NCI-H1048 (cell line): ENCODE results near the gene PRRG3.
"Not testable (repeated sequence)": the region's sequence is repeated elsewhere in the genome, so short reads cannot be mapped to it uniquely, and the experiment has no call there.

Experiments
- DNase-seq: peaks from one replicate; lab custom pipeline; 2025; lab: John Stamatoyannopoulos, UW

Gene PRRG3

DNA sequence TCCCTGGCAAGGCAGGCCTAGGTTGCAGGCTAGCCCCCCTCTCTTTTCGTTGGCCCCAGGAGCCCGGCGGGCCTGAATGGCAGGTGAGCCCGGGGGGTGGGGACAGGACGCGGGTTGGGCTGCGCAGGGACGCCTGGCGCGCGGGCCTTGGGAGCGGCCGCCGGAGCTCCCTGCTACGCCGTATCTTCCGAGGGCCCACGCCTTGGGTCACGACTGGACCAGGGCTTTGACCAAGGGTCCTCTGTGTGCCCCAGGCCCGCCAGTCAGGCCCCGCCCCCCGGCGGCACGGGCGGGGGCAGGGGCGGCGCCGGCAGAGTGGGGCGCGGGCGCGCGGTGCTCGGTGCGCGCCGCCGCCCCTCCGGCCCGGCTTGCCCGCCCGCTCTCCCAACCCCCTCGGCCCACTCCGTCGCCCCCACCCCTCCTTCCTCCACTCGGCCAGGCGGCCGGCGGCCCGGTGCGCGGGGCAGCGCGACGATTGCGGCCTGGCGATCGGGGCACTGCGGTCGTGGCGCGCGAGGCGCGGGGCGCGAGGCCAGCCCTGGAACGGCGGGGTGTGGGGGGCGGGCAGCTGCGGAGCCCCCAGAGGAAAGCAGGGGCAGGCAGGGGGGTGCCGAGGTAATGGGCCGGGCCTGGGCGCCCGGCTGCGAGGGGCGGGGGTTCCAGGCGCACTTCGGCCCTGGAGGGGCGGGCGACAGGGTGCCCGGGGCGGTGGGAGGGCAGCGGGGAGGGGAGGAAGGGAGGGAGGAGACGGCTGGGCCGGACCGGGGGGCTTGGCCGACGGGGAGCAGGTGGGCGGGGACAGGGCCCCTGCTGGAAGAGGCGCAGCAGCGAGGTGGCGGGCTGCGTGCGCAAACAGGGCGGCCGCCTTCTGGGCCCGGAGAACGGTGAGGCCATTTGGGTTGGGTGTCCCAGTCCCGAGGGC is at the start of gene PRRG3:
PRRG3 (plus strand) TSS at position 798 of the 922 bp plus-strand sequence. CDS start 3,357 bp downstream, outside the sequence.
- DNase-seq: no peak

DNA sequence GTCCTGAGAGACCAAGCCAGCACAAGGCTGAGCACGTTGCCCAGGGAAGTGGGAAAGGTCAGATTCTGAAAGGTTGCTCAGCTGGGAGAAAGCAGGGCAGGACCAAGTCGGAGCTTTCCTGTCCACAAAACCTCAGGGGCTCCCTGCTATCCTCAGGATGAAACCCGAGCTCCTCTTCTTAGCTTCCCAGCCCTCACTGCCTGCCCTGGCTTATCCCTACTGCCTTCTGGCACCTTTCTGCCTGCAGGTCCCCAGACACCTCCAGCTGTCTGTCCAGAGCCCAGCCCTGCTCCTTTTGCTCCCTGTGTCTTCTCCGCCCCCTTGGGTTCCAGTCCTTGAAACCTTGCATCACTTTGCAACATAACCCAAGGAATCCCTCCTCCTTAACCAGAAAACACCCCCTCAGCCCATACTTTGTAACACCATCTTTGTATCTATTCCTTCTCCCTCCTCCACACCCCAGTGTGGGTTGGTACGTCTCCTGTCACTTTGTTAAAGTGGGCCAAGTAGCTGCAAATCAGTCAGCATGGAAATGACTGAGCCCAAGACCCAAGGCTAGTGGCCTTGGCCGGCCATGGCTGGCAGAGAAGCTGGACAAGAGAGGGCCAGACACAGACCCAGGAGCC is 20.0 kb upstream of the PRRG3 start:
- no peak for DNase-seq

DNA sequence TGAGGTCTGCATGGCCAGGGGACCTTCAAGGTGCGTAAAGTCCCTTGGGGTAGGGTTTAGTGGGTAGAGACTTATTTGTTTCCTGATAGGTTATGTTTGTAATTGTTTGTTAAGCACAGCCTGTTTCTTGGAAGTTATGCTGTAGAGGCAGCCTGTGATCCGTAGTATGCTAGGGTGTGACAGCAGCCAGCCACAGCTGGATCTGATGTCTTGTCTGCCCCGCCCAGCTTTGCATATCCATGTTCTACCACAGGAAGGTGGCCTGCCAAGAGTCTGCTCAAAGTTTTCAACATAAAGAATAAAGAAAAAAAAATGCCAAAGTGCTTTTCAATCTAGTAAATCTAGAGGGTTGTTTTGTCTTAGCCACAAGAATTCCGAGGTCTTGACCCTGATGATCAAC is 19.1 kb upstream of the PRRG3 start:
- no peak for DNase-seq

DNA sequence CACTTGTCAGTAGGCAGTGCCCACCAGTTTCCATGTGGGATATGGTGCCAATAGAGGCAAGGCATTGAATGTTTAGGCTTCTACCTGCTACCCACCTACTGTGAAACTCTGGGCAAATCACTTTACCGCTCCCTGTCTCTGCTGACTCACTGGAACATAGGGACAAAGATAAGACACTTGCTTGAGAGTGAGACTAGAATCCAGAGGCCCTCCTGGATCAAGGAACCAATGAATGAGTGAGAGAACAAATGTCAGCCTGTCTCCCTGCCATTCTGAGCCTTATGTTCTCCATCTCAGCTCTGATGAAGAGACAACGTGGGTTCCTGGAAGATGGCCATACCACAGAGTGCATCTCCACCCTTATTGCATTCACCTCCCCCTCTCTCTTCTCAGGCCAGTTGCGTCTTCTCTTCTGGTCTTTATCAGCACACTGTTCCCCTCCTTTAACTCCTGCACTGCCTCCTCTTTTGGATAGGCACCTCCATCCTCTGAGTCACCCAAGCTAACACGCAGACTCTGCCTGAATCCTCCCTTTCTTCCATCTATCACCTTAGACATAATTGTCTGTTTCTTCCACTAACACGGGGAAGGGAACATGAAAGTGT is 15.4 kb upstream of the PRRG3 start:
- DNase-seq: no peak

DNA sequence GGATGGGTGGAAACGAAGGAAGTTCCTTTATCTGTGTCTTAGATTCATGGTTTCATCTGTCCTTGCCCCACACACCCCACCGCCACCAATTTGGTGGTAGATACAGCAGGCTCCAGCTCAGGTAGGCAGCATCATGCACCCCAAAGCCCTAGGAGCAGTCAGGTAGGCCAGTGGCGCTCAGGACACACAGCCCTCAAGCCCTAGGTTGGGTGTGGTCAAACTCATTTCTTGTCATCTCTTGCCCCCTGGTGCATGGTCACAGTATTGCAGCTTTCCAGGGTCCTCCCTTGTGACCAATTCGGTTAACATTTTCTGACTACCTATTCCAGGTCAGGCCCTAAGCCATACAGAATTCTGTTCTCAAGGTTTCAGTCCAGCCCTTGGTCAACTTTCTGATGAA is 14.5 kb upstream of the PRRG3 start:
- DNase-seq: no peak

DNA sequence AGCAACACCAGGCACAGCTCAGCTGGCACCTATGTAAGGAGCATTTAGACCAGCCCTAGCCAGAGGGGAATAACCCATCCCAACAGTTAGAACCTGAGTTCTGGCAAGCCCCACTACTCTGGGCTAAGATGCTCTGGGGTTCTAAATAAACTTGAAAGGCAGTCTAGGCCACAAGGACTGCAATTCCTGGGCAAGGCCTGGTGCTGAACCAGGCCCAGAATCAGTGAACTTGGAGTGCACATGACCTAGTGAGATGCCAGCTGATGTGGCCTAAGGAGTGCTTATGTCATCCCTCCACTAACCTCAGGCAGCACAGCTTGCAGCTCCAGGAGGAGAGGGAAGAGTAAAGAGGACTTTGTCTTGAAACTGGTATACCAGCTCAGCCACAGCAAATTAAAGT is 7.6 kb upstream of the PRRG3 start:
- no peak for DNase-seq

DNA sequence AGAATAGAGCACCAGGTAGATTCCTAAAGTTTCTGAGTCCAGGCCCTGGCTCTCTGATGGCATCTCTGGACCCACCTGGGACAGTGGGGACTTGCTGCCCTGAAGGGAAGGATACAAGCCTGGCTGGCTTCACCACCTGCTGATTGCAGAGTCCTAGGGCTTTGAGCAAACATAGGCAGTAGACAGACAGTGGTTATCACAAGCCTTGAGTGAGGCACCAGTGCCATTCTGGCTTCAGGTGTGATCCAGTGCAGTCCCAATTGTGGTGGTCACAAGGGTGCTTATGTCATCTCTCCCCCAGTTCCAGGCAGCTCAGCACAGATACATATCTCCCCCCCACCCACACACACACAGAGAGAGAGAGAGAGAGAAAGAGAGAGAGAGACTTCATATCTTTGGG is 6.6 kb upstream of the PRRG3 start:
- no peak for DNase-seq

DNA sequence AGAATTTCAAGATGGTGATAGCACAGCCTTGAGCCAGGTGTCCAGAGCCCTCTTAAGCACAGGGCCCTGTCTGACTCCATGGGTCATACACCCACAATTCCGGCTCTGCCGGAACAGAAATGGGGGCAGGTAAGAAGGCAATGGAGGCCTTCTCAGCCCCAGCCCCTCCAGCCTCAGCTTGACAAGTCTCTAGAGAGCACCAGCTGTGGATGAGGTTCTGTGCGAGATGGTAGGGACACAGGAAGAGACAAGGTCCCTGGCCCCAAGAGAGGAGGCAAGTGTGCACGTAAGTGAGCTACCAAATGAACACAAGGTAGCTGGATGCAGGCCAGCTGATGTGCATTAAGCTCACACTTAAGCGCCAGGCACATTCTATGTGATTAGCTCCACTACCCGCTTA is 2.4 kb upstream of the PRRG3 start:
- DNase-seq: no peak

DNA sequence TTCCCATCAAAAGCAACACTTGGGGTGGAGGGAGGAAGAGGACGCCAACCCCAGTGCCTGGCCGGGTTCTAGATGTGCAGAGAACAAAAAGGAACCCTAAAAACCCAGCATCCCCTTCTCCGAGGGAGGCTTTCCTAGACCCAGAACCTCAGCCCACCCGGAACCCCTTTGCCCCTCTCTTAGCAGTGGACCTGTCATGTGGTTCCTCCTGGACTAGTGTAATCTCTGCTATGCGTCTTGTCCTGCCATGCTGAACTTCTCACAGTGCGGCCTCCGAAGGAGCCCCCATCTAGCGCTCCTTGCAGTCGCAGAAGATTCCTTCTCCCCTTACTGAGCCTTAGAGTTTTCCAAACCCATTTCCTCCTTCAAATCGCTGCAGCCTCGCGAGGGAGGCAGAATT is 1.1 kb upstream of the PRRG3 start:
- DNase-seq: no peak

DNA sequence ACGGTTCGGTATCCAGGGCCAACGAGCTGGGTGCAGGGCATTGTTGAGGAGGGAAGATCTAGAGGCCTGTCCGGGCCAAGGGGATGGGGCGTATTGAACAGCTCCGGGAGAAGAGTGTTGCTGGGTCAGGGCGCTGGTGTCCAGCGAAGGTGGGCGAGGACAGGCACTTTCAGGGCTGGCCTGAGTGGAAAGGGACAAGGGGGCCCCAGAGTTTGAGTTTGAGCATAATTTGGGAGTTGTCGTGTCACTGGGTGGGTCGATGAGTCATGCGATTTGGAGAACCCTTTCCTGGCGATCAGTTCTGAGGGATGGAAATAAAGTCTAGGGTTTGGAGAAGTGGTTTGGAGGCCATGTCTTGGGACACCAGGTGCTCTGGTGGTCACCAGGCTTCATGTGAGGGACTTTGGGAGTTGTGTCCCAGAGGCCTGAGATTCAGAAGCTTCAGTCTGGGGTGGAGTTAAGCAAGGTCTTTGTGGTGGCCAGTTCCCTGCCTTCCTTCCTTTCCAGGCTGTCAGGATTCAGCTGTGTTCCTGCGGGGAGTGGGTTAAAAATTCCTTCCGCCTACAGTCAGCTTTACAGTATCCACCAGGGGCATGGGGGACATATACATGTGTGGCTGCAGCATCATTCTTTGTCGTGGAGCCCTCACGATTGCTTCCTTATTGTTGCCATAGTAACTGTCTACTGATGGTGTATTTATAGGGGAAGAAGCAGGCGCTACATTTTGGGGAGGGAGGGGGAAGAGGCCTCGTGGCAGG is 504 bp downstream of the PRRG3 start:
- DNase-seq: no peak

DNA sequence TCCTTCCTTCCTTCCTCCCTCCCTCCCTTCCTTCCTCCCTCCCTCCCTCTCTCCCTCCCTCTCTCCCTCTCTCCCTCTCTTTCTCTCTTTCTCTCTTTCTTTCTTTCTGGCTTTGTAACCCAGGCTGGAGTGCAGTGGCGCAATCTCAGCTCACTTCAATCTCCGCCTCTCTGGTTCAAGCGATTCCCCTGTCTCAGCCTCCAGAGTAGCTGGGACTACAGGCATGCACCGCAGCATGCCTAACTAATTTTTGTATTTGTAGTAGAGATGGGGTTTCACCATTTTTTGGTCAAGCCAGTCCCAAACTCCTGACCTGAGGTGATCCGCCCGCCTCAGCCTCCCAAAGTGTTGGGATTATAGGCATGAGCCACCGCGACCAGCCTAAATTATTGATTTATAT is 1.8 kb downstream of the PRRG3 start:
- not testable (repeated sequence) for DNase-seq

DNA sequence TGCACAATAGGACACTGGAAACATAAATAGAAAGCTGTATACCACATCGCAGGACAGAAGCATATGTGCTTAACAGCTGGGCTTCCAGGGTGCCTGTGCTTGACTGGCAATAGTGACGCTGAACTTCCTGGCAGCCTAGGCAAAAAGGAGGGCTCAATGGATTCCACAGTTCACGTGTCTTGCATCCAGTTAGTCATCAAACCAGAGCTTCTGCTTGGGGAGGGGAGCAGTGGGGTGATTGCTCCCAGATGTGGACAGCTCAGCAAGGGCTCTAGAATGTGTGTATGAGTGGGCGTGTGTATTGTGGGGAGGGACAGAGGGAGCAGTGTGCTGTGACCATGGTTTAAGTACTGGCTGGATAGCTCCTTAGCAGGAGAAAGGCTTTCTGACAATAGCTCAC is 2.3 kb downstream of the PRRG3 start:
- DNase-seq: no peak

DNA sequence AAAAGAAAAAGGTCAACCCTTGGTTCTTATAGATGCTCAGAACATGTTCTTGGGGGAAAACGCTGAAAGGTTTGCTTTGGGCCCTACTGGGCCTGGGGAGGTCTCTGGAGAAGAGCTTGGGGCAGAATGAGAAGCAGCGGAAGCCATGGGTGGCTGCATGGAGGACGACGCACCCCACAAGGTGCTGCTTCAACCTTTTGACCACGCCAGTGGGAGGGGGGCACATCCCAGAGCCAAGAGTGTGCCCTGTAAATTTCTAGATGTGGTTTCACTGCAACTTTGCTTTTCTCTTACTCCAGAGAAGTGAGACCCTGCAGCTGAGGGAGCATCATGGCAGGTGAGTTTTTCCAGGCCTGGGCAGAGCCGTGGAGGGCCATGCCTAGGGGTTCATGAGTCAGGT is 3.2 kb downstream of the PRRG3 start:
- no peak for DNase-seq

DNA sequence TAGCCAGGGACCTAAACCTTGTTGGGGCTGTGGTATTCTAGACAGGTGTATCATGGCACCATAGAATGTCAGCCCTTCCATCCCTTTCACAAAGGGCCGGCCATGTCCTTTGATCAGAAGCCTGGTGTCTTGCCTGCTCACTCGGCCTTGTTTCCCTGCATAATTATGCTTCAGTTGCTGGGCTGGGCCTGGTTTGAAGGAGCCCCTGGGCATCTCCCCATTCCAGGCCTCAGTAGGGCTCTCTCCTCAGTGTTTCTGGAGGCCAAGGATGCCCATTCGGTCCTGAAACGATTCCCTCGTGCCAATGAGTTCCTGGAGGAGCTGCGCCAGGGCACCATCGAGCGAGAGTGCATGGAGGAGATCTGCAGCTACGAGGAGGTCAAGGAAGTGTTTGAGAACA is 4.5 kb downstream of the PRRG3 start:
- DNase-seq: no peak

DNA sequence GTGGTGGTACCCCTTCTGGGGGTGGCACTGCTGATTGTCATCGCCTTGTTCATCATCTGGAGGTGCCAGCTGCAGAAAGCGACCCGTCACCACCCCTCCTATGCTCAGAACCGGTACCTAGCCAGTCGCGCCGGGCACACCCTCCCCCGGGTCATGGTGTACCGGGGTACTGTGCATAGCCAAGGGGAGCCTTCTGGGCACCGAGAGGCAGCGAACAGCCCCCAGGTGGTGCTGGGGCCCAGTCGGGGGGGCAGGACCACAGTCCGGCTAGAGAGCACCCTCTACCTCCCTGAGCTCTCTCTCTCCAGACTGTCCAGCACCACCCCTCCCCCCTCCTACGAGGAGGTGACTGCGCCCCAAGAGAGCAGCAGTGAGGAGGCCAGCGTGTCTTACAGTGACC is 5.3 kb downstream of the PRRG3 start:
- no peak for DNase-seq

DNA sequence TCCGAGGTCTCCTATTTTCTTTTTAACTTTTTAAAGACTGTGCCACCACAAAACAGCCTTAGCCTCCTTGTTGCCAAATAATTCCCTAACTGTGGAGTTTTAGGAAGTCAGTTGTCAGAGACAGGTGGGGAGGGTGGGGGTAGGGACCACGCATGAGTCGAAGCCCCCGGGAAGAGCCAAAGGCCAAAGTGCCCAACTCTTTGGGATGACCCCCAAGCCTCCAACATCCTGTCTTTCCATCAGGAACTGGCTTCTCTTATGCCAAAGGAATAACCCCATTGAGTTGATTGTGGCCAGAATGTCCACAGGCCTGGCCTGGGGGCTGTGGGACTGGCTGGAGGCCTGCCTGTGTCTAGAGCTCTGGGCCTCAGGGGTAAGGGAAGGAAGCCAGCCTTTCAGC is 5.8 kb downstream of the PRRG3 start:
- DNase-seq: no peak

DNA sequence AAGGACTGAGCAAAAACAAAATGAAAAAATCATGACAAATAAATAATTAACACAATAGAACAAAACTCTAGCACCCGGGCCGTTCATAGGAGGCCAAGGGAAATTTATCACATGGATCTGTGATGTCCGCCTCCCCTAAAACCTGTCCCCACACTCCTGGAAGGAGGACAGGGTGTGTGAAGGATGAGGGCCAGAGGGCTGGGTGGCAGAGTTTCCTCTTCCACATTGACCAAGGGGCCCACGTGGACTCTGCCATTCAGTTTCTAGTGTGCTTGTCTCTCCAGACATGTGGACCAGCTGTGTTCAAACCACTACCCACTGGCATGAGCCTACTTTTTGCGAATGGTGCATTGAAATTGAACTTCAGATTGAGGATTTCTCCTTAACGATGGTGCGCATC is 6.3 kb downstream of the PRRG3 start:
- no peak for DNase-seq

DNA sequence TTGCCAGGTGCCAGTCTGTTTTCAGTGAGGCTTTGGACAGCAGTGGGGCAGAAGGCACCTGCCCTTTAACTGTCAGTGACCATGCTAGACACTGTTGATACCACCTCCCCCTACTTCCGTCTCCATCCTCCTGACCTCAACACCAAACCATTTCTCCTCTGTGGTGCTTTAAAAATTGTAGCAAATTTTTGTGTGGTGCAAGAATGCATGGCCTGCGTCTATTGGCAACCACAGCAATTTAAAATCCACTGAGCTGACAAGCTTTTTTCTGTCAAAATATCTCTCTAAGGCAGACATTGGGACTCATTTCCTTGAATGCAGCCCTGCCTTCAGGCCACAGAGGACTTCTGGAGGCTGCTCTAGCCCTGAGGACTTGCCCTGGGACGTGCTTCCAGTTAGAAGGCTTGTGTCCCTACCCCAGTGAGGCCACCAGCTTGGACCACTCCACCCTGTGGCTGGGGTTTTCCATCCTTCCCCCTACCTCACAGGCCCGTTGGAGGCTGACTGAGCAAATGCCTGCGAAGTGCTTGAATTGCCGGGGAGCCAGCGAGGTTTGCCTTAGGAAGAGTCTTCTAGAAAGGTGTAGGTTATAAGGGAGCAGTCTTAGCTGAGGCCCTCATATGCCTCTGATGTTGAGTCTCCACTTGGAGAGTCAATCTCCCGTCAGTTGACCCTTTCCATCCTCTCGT is 6.9 kb downstream of the PRRG3 start:
- no peak for DNase-seq

DNA sequence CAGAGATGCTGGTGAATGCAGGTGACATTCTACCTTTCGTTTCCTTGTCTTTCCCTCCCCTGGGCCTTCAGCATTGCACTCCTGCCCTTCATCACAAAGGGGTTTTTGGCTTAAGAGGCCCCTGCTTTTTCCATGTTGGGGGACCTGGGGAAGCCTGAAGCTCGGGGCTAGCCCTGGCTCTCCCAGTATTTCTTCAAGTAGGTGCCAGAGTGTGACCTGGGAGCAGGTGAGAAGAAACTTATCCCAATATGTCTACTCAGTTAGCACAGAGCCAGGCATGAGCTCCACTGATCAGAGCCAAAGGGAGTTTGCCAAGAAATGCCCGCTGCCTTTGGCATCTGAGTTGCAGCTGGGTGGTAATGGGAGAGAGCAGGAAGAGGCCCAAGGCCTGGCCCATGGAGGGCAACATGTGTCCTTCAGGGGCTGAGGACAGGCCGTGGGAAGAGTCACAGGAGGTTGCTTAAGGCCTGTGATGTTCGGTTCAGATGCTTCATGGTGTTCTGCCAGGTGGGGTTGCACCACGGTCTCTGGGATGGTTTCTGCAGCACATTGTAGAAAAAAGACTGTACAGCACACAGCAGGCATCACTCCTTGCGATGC is 7.6 kb downstream of the PRRG3 start:
- DNase-seq: no peak

DNA sequence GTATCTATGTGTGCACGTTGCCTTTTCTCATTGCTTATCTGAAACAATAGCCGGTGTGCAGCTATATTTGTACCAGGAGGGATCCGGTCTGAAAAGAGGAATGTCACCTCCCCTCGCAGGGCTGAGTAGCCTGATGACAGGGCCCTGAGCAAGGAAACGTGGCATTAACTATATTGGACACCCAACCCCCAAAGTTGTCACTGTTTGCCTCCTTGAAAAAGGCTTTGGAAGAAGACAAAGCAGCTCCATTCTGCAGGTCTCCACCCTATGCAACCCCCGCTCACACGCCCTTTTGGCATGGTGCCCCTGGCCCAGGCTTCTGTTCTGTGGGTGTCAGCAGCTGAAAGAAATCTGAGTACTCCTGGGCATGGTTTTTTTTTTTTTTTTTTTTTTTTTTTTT is 8.2 kb downstream of the PRRG3 start:
- DNase-seq: no peak

DNA sequence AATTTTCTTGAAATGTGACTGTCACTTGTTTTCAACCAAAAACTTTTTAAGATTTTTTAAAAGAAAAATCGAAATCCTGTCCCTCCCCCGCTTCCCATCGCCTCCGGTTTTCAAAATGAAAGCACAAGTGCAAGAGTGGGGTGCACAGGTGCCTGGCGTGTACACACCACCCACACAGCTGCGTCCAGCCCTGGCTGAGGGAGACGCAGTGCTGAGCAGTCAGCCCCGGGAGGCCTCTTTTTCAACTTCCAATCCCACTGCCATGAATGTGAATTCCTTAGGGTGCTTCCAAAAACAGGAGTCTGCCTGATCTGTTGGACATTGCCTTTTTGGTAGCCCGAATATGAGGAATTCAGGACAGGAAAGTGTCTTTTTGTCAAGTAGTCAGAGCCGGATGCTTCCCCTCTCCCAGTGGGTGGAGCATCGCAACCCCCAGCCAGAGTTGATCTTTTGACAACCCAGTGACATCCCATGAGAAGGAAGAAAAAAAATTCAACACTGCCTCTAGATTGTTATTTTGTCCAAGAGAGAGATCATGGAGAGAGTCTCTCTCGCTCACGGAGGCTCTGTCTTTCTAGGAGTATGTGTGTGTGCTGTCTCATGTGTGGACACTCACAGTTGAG is 8.9 kb downstream of the PRRG3 start:
- DNase-seq: no peak
